ENCODE measurements around the gene ZNF25. TPM values are rescaled to one million over a fixed set of nuclear protein-coding genes. Genes with fewer than 3 reads are reported as not detected.
A peak's percentile ranks its signal among the peaks of the same experiment; 100 is the strongest.

Gene ZNF25
- total RNA-seq, 1 donor from 2014 or later, result 18.6 TPM

DNA sequence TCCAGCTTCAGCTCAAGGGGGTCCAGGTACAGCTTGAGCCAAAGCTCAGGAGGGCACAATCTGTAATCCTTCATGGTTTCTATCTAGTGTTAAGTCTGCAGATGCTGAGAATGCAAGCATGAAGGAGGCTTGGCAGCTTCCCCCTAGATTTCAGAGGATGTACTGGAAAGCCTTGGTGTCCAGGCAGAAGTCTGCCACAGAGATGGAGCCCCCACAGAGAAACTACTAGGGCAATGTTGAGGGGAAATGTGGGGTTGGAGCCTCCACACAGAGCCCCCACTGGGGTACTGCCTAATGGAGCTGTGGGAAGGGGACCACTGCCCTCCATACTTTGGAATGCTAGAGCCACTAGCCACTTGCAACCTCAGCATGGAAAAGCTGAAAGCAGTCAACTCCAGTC lies 11.4 kb downstream of the ZNF25 start:
- Mint-ChIP-seq H3K27me3 (ENCODE audit: low read depth) (no peaks in the 10 kb centered on the region), H3K36me3 (ENCODE audit: low read depth) (peaks cover 34% of the 10 kb centered on the region), H3K9me3 (ENCODE audit: low read depth) (peaks cover 13% of the 10 kb centered on the region), H3K4me3 (ENCODE audit: unreplicated experiment) (no peak overlapping the region), H3K4me1 (ENCODE audit: low read depth) (peaks cover 8% of the 10 kb centered on the region), H3K27ac (ENCODE audit: unreplicated experiment) (no peak overlapping the region)
- no peak for DNase-seq (ENCODE audit: low spot score)
- TF ChIP-seq, protein P1, sequence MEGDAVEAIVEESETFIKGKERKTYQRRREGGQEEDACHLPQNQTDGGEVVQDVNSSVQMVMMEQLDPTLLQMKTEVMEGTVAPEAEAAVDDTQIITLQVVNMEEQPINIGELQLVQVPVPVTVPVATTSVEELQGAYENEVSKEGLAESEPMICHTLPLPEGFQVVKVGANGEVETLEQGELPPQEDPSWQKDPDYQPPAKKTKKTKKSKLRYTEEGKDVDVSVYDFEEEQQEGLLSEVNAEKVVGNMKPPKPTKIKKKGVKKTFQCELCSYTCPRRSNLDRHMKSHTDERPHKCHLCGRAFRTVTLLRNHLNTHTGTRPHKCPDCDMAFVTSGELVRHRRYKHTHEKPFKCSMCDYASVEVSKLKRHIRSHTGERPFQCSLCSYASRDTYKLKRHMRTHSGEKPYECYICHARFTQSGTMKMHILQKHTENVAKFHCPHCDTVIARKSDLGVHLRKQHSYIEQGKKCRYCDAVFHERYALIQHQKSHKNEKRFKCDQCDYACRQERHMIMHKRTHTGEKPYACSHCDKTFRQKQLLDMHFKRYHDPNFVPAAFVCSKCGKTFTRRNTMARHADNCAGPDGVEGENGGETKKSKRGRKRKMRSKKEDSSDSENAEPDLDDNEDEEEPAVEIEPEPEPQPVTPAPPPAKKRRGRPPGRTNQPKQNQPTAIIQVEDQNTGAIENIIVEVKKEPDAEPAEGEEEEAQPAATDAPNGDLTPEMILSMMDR (IDR thresholded peaks at IDR 0.05), result no peak

DNA sequence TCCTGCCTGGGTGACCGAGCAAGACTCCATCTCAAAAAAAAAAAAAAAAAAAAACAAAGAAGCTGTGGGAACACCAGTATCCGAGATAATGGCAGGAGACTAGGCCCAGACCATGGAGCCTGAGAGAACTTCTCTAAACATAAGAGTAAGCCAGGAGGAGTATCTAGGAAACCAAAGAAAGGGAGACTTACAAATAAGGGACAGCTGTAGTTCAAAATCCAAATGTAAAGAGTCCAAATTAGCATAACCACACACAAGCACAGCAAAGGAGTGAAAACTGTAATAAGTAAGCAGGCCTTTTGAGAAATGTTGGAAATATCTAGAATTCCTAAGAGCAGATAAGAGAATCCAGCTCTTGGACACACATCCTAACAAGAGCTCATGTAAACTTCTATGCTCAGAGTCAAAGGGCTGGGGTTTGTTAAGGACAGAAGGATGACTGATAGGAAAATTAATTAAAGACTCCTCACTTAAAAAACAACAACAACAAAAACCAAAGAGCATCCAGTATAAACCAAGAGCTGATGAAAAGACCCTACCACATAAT lies 15.8 kb downstream of the ZNF25 start:
- Mint-ChIP-seq H3K4me3 (ENCODE audit: unreplicated experiment) (no peak overlapping the region), H3K9me3 (ENCODE audit: low read depth) (peaks cover 11% of the 10 kb centered on the region), H3K4me1 (ENCODE audit: low read depth) (peaks cover 29% of the 10 kb centered on the region), H3K27ac (ENCODE audit: unreplicated experiment) (peak overlapping the region; percentile 73), H3K27me3 (ENCODE audit: low read depth) (no peaks in the 10 kb centered on the region), H3K36me3 (ENCODE audit: low read depth) (peaks cover 35% of the 10 kb centered on the region)
- TF ChIP-seq, protein P1 (IDR thresholded peaks at IDR 0.05), result no peak
- no peak for DNase-seq (ENCODE audit: low spot score)

DNA sequence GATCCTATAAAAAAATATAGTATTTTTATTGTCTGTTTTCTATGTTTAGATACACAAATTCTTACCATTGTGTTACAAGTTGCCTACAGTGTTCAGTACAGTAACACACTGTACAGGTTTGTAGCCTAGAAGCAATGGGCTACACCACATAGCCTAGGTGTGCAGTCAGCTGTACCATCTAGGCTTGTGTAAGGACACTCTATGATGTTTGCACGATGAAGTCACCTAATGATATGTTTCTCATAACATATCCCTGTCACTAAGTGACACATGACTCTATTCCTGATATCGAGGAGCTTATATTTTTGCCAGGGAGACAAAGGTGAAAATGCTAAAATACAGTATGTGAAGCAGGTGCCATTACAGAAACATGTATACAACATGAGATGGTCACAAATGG lies 18.6 kb downstream of the ZNF25 start:
- Mint-ChIP-seq H3K9me3 (ENCODE audit: low read depth) (peaks cover 14% of the 10 kb centered on the region), H3K27ac (ENCODE audit: unreplicated experiment) (peak overlapping the region; percentile 57), H3K36me3 (ENCODE audit: low read depth) (peaks cover 52% of the 10 kb centered on the region), H3K27me3 (ENCODE audit: low read depth) (no peaks in the 10 kb centered on the region), H3K4me3 (ENCODE audit: unreplicated experiment) (no peak overlapping the region), H3K4me1 (ENCODE audit: low read depth) (peaks cover 37% of the 10 kb centered on the region)
- DNase-seq (ENCODE audit: low spot score), result no peak
- TF ChIP-seq, protein P1 (IDR thresholded peaks at IDR 0.05), result no peak

DNA sequence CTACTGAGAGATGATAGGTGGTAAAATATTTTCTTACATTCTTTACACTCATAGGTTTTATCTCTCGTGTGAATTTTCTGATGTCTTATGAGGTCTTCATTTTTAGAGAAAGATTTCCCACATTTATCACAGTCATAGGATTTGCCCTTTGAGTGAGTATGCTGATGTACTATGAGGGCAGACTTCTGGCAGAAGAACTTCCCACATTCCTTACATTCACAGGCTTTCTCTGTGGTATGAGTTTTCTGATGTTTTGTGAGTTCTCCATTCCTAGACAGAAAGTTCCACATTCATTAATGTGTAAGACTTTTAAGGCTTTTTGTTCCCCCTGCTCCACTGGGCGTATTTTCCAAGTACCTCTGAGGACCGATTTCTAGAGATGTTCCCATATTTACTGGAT lies 23.5 kb downstream of the ZNF25 start:
- no peak for DNase-seq (ENCODE audit: low spot score)
- TF ChIP-seq, protein P1 (IDR thresholded peaks at IDR 0.05), result no peak
- H3K27ac Mint-ChIP-seq (ENCODE audit: unreplicated experiment), result peak overlapping the region; percentile 0
- H3K36me3 Mint-ChIP-seq (ENCODE audit: low read depth), result peaks cover 66% of the 10 kb centered on the region
- no peaks in the 10 kb centered on the region for H3K27me3 Mint-ChIP-seq (ENCODE audit: low read depth)
- H3K4me1 Mint-ChIP-seq (ENCODE audit: low read depth), result peaks cover 33% of the 10 kb centered on the region
- peaks cover 20% of the 10 kb centered on the region for H3K9me3 Mint-ChIP-seq (ENCODE audit: low read depth)
- H3K4me3 Mint-ChIP-seq (ENCODE audit: unreplicated experiment), result no peak overlapping the region

DNA sequence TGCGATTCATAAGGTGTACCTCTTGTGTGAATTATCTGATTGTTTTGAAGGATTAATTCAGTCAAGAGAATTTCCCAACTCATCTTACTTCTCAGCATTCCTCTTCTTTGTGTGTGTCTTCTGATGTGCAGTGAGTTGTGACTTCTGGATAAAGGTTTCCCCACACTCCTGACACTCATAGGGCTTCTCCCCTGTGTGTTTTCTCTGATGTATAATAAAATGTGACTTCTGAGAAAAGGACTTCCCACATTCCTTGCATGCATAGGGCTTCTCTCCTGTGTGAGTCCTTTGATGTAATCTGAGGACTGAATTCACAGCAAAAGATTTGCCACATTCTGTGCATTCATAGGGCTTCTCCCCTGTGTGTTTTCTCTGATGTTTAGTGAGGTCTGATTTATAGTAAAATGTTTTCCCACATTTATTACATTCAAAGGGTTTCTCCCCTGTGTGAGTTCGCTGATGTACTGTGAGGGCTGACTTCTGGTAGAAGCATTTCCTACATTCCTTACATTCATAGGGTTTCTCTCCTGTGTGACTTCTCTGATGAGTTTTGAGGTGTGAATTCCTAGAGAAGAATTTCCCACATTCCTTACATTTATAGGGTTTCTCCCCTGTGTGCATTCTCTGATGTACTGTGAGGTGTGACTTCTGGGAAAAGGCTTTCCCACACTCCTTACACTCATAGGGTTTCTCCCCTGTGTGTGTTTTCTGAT lies 24.2 kb downstream of the ZNF25 start:
- H3K27me3 Mint-ChIP-seq (ENCODE audit: low read depth), result no peaks in the 10 kb centered on the region
- no peak overlapping the region for H3K4me3 Mint-ChIP-seq (ENCODE audit: unreplicated experiment)
- DNase-seq (ENCODE audit: low spot score), result no peak
- H3K36me3 Mint-ChIP-seq (ENCODE audit: low read depth), result peaks cover 61% of the 10 kb centered on the region
- TF ChIP-seq, protein P1 (IDR thresholded peaks at IDR 0.05), result no peak
- peaks cover 26% of the 10 kb centered on the region for H3K4me1 Mint-ChIP-seq (ENCODE audit: low read depth)
- peaks cover 20% of the 10 kb centered on the region for H3K9me3 Mint-ChIP-seq (ENCODE audit: low read depth)
- peak overlapping the region; percentile 0 for H3K27ac Mint-ChIP-seq (ENCODE audit: unreplicated experiment)
